Panc1 (cell line): ENCODE results near the gene TMED5. TPM values are rescaled to one million over a fixed set of nuclear protein-coding genes. Genes with fewer than 3 reads are reported as not detected.

ENCODE experiments used
- ATAC-seq: fragments of 200-7000 bp; cut with Tn5 transposase; 2 replicates; pipeline ENCODE4 v1.9.1; 2020; ENCODE audit warnings: mild to moderate bottlenecking, moderate library complexity
- BruUV-seq: library from RNA; stranded (reverse); fragments of 400-500 nt; replicated peaks from 2 replicates; lab custom pipeline; 2021; lab: Mats Ljungman, UMichigan
- CTCF ChIA-PET: fragments of 300-600 bp; sonication (Branson Sonifier 250); formaldehyde crosslinking; loops from one replicate; lab custom pipeline; 2022; ENCODE audit warnings: antibody characterized with exemption; lab: Charles Lee
- POLR2A ChIA-PET: fragments of 300-600 bp; sonication (Branson Sonifier 250); formaldehyde crosslinking; loops from one replicate; lab custom pipeline; 2022; ENCODE audit warnings: antibody characterized with exemption; lab: Charles Lee
- DNase-seq: peaks from one replicate; pipeline ENCODE4 v3.0.0-alpha.2; 2010; ENCODE audit warnings: low read depth, low spot score
- H3K27ac ChIP-seq: 2 replicates; pipeline ENCODE4 v1.5.1; 2011; ENCODE audit warnings: mild to moderate bottlenecking, low read length, inconsistent platforms
- H3K27me3 ChIP-seq: fragments of 200-500 bp; sonication (Bioruptor generic); 2 replicates; pipeline ENCODE4 v1.6.0; 2014; ENCODE audit warnings: low read length, inconsistent platforms; ENCODE audit not compliant: control insufficient read depth, insufficient read depth
- H3K36me3 ChIP-seq: fragments of 200-500 bp; sonication (Bioruptor generic); 2 replicates; pipeline ENCODE4 v1.5.1; 2014; ENCODE audit warnings: inconsistent platforms, mild to moderate bottlenecking, low read length, moderate library complexity; ENCODE audit not compliant: control insufficient read depth, insufficient read depth
- H3K4me1 ChIP-seq: 2 replicates; pipeline ENCODE4 v1.5.1; 2011; ENCODE audit warnings: inconsistent platforms, mild to moderate bottlenecking, low read length, moderate library complexity; ENCODE audit not compliant: control insufficient read depth, insufficient read depth
- H3K4me3 ChIP-seq, 2 experiments: 2 replicates each; pipeline ENCODE4 v1.5.1; 2011 to 2012; ENCODE audit warnings: low read depth in 2 of 2, low read length in 2 of 2, mild to moderate bottlenecking in 2 of 2, inconsistent platforms in 1 of 2, moderate library complexity in 1 of 2
- H3K9me3 ChIP-seq: fragments of 200-500 bp; sonication (Bioruptor generic); 2 replicates; pipeline ENCODE4 v1.5.1; 2014; ENCODE audit warnings: low read depth, mild to moderate bottlenecking, inconsistent platforms, low read length, moderate library complexity; ENCODE audit not compliant: control insufficient read depth, insufficient read depth
- POLR2AphosphoS5 ChIP-seq: IDR thresholded peaks from 2 replicates; pipeline ENCODE4 v1.6.1; 2012; ENCODE audit warnings: mild to moderate bottlenecking, low read depth, low read length, moderate library complexity
- SIN3A ChIP-seq: IDR thresholded peaks from 2 replicates; pipeline ENCODE4 v1.6.1; 2012; ENCODE audit warnings: low read depth, mild to moderate bottlenecking, low read length, moderate library complexity, borderline replicate concordance; ENCODE audit not compliant: insufficient read depth
- TCF7L2 ChIP-seq: IDR thresholded peaks from 2 replicates; pipeline ENCODE4 v1.6.1; 2011; ENCODE audit warnings: mild to moderate bottlenecking, low read depth, low read length, inconsistent platforms
- in situ Hi-C: cut with HindIII; loops from 2 replicates; pipeline ENCODE4 v1.10.0; 2016; ENCODE audit warnings: low sequenced_read_pairs, low pct_unique_long_range_greater_than_20kb
- intact Hi-C: fragments of 100-400 bp; cut with micrococcal nuclease; formaldehyde crosslinking; loops from one replicate; pipeline ENCODE4 v1.10.0; 2022; ENCODE audit not compliant: unreplicated experiment
- total RNA-seq: library from RNA; stranded (reverse); gene quantifications from one replicate; pipeline ENCODE4 v1.2.1, GENCODE V29; 2021; ENCODE audit not compliant: unreplicated experiment
- TF ChIP-seq, protein P1 (sequence below): fragments of 450-650 bp; IDR thresholded peaks from 2 replicates; pipeline ENCODE4 v1.5.1; 2017; ENCODE audit warnings: mild to moderate bottlenecking
- TF ChIP-seq, protein P2 (sequence below), 2 experiments: IDR thresholded peaks; 2 replicates each; pipeline ENCODE4 v1.6.1; 2011 to 2012; ENCODE audit warnings: low read depth in 2 of 2, control low read depth in 1 of 2, low read length in 1 of 2, mild to moderate bottlenecking in 1 of 2, moderate library complexity in 1 of 2; ENCODE audit not compliant: insufficient read depth in 1 of 2

TMED5 gene
- total RNA-seq, 1 experiment from 2014 or later: 45.6 TPM

DNA sequence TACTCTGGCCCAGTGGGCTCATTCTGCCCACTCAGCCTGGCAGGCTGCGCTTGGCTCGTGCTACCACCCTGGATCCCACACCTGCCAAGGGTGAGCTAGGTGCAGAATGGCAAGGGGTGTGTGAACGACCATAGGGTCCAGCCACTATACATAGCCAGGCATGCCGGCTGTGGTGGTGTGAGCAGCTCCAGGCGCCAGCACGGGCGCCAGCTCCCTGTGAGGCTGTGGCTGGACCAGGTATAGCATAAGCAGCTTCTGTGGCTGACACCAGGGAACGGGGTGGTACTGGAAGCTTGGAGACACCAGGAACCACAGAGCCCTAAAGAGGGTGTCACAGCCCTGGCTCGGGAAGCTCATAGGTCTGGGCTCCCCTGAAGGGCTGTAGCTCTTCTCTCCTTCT is 18.9 kb upstream of the TMED5 start:
- DNase-seq (no peak), ATAC-seq (no peak)
- in situ Hi-C loops (no loop called here), intact Hi-C loops (no loop called here)
- H3K27ac ChIP-seq: no peak overlapping the region
- H3K4me1 ChIP-seq: no peaks in the 10 kb centered on the region
- CTCF ChIA-PET: no interaction called here
- H3K9me3 ChIP-seq: no peaks in the 10 kb centered on the region
- H3K27me3 ChIP-seq: no peaks in the 10 kb centered on the region
- no peak overlapping the region for H3K4me3 ChIP-seq
- TF ChIP-seq TCF7L2 (no peak), POLR2AphosphoS5 (no peak), SIN3A (no peak)
- TF ChIP-seq, protein P1, sequence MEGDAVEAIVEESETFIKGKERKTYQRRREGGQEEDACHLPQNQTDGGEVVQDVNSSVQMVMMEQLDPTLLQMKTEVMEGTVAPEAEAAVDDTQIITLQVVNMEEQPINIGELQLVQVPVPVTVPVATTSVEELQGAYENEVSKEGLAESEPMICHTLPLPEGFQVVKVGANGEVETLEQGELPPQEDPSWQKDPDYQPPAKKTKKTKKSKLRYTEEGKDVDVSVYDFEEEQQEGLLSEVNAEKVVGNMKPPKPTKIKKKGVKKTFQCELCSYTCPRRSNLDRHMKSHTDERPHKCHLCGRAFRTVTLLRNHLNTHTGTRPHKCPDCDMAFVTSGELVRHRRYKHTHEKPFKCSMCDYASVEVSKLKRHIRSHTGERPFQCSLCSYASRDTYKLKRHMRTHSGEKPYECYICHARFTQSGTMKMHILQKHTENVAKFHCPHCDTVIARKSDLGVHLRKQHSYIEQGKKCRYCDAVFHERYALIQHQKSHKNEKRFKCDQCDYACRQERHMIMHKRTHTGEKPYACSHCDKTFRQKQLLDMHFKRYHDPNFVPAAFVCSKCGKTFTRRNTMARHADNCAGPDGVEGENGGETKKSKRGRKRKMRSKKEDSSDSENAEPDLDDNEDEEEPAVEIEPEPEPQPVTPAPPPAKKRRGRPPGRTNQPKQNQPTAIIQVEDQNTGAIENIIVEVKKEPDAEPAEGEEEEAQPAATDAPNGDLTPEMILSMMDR: no peak
- TF ChIP-seq, protein P2, sequence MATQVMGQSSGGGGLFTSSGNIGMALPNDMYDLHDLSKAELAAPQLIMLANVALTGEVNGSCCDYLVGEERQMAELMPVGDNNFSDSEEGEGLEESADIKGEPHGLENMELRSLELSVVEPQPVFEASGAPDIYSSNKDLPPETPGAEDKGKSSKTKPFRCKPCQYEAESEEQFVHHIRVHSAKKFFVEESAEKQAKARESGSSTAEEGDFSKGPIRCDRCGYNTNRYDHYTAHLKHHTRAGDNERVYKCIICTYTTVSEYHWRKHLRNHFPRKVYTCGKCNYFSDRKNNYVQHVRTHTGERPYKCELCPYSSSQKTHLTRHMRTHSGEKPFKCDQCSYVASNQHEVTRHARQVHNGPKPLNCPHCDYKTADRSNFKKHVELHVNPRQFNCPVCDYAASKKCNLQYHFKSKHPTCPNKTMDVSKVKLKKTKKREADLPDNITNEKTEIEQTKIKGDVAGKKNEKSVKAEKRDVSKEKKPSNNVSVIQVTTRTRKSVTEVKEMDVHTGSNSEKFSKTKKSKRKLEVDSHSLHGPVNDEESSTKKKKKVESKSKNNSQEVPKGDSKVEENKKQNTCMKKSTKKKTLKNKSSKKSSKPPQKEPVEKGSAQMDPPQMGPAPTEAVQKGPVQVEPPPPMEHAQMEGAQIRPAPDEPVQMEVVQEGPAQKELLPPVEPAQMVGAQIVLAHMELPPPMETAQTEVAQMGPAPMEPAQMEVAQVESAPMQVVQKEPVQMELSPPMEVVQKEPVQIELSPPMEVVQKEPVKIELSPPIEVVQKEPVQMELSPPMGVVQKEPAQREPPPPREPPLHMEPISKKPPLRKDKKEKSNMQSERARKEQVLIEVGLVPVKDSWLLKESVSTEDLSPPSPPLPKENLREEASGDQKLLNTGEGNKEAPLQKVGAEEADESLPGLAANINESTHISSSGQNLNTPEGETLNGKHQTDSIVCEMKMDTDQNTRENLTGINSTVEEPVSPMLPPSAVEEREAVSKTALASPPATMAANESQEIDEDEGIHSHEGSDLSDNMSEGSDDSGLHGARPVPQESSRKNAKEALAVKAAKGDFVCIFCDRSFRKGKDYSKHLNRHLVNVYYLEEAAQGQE (IDR thresholded peaks at IDR 0.05; ENCODE audit: insufficient read depth in 1 of 2, low read depth in 2 of 2, low read length in 1 of 2): no peak
- no TSS peak for BruUV-seq
- POLR2A ChIA-PET: interaction anchor here (0.6 kb wide), 1 partner anchor 438 kb away, joined by 4 read pairs; no protein-coding TSS in a partner anchor
- H3K36me3 ChIP-seq: peaks cover 8% of the 10 kb centered on the region; the same call in 1 of the 2 replicates

DNA sequence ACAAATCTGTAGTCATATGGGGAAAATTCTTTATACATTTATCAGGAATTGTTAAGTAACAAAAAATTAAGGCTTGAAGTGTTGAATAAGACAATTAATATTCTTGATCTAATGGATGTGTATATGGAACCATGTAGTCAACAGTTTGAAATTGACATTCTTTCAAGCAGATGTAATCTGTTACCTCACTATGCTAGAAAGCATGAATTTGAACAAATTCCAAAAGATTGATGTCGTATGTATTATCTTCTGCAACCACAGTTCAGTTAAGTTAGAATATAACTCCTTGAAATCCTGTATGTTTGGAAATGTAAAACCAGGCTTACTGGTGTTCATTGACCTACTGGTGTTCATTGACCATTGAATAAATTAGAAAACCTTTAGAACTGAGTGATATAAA is 16.4 kb upstream of the TMED5 start:
- peaks cover 4% of the 10 kb centered on the region; the same call in 1 of the 2 replicates for H3K36me3 ChIP-seq
- H3K9me3 ChIP-seq: no peaks in the 10 kb centered on the region
- H3K27me3 ChIP-seq: no peaks in the 10 kb centered on the region
- no TSS peak for BruUV-seq
- H3K4me3 ChIP-seq: no peak overlapping the region
- TF ChIP-seq POLR2AphosphoS5 (no peak), TCF7L2 (no peak)
- TF ChIP-seq, protein P2 (IDR thresholded peaks at IDR 0.05; ENCODE audit: insufficient read depth in 1 of 2, low read depth in 2 of 2, low read length in 1 of 2): no peak
- TF ChIP-seq, protein P1: no peak
- POLR2A ChIA-PET: no interaction called here
- ATAC-seq (no peak), DNase-seq (no peak)
- in situ Hi-C loops: no loop called here
- H3K4me1 ChIP-seq: no peaks in the 10 kb centered on the region
- no peak overlapping the region for H3K27ac ChIP-seq
- intact Hi-C loops: no loop called here
- CTCF ChIA-PET: no interaction called here
